ENCODE measurements around the gene DMXL2.

GRCh38 chr15:51424780-51425179 lies 197.8 kb downstream of the DMXL2 start:
- TF ChIP-seq CTCF (IDR thresholded peaks at IDR 0.05) (no peak), POLR2A (IDR thresholded peaks at IDR 0.05) (no peak), POLR2AphosphoS5 (IDR thresholded peaks at IDR 0.05) (no peak)
